Measurements from ENCODE around the gene GARS1. TPM values are rescaled to one million over a fixed set of nuclear protein-coding genes. Genes with fewer than 3 reads are reported as not detected.
"Not testable (repeated sequence)": the region's sequence is repeated elsewhere in the genome, so short reads cannot be mapped to it uniquely, and the experiment has no call there.

Gene GARS1
- total RNA-seq, 1 experiment from 2014 or later: 219 TPM

DNA sequence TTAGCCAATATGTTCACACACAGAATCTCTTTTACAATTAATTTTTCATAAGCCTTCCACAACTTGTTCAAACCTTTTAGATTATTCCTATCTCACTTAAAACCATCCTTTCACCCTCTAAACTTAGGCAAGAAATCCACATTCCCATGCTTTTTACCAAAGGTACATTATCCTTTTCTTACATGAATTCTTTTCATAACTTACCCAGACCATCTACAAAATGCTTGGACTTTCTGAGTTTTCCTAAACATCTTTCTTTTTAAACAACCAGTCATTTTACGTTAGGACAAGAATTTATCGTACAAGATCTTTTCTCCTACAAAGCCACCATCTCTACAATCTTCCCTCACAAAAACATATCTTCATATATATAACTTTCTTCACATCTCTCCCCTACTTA, 18.8 kb upstream of the GARS1 start:
- peak; percentile 15 for DNase-seq (ENCODE audit: low read depth)

DNA sequence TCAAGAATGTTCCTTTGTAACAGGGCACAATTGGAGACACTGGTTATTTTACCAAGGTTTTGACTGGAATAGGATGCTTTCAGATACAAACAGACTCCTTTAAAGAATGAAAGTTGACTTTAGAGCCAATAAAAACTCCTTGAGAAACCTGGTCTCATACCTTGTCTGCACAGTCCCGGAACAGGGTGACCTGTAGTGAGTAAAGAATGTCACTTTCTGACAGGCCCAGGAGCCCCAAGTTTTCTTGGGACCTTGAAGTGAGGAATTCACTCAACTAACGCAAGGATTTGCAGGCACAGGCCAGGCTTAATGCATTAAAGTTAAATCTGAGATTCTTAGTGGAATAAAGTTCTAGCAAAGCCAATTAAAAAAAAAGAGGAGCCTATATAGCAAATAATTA, 11.5 kb upstream of the GARS1 start:
- no peak for DNase-seq (ENCODE audit: low read depth)

DNA sequence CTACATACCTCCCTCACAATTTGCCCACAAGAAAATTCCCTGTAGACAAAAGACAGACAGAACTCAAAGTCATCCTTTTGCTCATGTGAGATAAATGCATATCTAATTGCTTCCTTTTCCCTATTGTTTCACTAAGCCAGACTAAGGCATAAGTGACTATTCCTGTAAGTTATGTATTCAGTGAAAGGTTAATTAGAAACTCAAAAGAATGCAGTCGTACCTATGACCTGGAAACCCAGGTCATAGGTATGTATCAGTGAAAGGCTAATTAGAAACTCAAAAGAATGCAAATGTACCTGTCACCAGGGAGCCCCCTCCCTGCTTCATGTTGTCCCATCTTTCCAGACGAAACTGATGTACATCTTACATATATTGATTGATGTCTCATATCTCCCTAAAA, 10.3 kb upstream of the GARS1 start:
- DNase-seq (ENCODE audit: low read depth): no peak

DNA sequence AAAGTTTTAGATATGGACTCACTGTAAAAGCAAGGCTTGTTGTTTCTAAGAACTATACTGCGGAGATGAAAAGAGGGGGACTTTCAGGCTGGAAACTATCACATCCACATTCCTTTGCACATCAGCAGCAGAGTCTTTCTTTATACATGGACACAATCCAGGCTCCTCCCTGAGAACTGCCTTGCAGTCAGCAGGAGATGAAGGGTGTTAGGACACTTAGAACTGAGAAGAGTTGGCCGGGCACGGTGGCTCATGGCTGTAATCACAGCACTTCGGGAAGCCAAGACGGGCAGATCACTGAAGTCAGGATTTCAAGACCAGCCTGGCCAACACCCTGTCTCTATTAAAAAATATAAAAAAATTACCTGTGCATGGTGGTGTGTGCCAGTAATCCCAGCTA, 9.7 kb upstream of the GARS1 start:
- DNase-seq (ENCODE audit: low read depth): no peak

DNA sequence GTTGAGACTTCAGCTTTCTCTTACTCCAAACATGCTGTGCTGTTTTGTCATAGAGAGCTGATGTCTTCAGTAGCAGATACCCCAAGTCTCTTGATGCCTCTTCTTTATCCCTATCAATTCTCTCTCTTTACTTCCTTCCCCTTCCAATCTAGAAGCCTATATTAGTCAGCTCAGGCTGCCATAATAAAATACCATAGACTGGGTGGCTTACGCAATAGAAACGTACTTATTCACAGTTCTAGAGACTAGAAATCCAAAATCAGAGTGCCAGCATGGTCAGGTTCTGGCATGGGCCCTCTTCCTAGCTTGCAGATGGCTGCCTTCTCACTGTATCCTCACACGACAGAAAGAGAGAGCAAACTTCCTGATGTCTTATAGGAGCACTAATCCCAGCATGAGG, 9.0 kb upstream of the GARS1 start:
- DNase-seq (ENCODE audit: low read depth): no peak

DNA sequence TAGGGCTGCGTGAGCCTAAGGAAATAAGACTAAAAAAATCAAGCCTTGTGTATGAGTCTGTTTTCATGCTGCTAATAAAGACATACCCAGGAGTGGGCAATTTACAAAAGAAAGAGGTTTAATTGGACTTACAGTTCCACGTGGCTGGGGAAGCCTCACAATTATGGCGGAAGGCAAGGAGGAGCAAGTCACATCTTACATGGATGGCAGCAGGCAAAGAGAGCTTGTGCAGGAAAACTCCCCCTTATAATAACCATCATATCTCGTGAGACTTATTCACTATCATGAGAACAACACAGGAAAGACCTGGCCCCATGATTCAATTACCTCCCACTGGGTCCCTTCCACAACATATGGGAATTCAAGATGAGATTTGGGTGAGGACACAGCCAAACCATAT, 7.1 kb upstream of the GARS1 start:
- DNase-seq (ENCODE audit: low read depth): not testable (repeated sequence)

DNA sequence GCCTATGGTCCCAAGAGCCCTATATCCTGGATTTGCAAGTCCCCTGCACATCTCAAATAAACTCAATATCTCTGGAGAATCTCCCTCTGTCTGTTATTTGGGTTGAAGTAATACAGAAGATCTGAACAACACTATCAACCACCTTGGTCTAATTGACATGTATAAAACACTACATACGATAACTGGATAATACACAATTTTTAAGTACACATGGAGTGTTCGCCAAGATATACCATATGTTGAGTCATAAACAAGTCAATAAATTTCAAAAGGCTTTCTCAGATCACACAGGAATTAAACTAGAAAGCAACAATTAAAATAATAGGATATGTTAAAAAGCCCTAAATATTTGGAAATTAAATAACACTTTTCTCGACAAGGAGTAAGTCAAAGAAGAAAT, 5.6 kb upstream of the GARS1 start:
- no peak for DNase-seq (ENCODE audit: low read depth)

DNA sequence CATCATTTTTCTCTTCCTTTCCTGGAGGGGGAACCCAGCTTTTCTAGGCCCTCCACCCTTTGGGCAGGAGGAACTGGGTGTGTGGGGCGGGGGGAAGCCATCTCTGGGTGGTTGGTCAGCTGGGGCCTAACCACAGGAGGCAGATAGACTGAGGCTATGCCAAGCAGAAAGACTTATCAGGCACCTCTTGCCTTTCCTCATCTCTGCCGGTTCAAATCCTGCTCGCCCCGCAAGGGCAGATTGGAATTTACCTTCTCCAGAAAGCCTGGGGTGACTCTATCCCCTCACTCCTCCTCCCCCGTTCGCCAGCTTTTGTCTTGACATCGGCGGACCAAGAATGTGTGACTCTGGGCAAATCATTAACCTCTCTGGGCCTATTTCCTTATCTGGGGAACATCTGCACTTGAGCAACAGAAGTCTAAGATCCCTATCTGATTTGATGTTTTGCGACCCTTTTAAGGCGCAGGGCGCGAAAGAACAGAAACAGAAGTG, 584 bp upstream of the GARS1 start:
- peak; percentile 47 for DNase-seq (ENCODE audit: low read depth)

DNA sequence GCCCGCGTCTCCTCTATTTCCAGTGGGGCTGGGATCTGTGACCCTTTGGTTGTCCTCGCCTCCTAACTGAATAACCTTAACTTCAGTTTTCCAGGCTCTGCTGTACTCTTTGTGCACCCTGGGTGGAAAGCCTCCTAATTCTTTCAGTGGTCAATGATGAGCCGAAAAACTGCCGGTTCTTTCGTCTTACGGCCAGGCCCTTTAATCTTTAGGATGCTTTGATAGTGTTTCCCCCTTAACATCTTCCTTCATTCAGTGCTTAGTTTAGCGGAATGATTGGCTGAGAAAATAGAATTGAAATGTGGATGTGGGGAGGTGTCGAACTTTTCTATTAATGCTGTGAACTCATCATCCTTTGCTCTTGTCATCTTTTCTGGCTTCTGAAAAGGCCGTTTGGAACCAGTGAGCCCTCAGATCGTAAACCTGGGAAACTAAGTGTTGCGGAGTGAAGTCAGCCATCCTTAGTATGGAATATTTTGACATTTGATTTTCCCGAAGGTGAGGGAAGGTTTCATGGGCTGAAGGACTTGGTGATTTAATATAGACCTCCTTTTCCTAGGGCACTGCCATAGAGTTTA, 847 bp downstream of the GARS1 start:
- DNase-seq (ENCODE audit: low read depth): peak; percentile 39

DNA sequence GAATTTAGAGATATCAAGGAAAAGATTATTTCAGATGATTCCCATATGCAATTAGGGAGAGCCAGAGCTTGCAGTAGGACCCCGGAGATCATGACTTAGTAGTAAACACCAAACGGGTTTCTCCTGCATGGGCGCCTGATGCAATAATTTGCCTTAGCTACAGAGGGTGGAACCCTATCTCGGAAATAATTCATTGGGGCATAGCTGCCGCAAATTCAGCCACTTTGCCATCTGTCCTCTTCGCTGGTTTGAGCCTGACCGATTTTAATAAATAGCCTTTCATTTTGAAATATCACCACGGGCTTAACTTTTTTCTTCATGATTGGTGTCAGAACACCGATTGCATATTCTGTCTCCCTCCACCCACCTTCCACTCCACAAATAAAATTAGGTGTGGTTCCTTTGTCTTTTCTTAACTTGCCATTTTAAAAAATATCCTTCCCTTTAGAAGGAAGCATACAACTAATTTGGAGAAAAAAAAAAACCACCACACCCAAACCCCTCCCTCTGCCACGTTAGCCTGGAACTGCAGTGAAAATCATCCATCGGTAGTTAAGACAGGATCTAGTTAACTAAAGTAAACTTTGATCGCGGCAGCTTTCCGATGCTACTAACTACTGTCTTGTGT, 1.4 kb downstream of the GARS1 start:
- DNase-seq (ENCODE audit: low read depth): peak; percentile 46

DNA sequence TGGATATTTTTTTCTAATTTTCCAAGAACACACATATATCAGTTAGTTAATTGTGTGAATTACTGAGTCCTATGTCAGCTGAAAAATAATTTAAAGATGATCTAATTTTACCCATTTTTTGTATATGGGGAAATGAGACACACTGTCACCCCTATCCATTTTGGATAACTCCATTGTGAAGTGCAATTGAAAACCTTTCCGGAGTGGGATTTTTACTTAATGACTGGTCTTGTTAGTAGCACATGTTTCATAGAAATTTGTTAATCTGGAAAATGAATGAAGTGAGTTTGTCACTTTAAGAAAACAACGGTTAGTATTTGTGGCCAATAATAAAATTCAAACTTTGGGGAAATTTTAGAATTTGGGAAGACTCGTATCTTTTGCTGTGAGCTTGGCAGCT, 2.0 kb downstream of the GARS1 start:
- DNase-seq (ENCODE audit: low read depth): peak; percentile 32

DNA sequence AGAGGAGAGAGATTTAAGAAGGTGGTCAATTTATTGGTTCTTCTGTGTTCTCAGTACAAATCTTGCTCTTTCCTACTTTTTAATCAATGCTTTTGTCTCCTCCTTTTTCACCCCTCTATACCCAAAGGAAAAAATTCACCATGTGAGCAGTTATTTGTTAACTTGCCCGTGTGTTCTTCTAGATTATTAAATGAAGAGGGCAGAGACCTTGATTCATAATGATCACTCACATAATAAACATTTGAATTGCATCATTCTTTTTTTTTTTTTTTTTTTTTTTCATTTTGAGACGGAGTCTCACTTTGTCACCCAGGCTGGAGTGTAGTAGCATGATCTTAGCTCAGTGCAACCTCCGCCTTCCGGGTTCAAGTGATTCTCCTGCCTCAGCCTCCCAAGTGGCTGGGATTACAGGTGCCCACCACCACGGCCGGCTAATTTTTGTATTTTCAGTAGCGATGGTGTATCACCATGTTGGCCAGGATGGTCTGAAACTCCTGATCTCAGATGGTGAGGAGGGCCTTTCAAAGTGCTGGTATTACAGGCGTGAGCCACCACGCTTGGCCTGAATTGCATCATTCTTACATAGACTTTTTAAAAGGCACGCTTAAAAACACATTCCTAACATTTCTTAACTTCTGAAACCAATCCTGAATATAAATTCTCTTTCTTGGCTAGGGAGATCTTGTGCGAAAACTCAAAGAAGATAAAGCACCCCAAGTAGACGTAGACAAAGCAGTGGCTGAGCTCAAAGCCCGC, 3.6 kb downstream of the GARS1 start:
- no peak for DNase-seq (ENCODE audit: low read depth)

DNA sequence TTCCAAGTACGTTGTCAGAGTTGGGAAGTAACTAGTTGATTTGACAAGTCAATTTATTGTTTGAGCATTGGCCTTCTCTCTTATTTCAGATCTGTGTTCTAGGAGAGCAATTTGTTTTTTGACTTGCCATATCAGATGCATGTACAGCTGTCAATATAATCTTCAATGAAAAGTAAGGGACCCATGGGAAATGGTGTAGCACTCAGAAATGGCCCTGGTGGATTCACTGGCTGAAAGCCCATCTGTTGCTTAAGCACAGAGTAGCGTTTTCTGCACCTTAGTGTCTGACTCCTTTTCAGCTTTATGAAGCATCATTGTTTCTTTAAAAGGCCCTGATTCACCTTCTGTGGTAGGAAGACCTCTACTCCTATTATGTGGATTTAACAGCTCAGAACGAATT, 10.2 kb downstream of the GARS1 start:
- no peak for DNase-seq (ENCODE audit: low read depth)

DNA sequence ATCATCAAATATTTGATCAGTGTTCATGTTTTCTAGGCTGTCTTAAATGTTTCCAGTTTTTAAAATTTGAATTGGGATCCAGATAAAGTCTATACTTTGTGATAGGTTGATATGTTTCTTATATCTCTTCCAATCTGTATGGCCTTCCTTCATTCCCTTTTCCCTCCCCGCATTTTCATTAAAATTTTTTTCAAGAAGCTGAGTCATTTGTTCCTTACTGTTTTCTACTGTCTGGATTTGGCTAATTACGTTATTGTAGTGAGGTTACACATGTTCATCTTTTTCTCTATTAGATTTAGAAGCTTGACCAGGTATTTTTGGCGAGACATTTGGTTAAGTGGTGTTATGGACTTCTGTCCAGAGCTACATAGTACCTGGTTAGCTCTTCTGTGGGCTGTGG, 11.2 kb downstream of the GARS1 start:
- DNase-seq (ENCODE audit: low read depth): no peak

DNA sequence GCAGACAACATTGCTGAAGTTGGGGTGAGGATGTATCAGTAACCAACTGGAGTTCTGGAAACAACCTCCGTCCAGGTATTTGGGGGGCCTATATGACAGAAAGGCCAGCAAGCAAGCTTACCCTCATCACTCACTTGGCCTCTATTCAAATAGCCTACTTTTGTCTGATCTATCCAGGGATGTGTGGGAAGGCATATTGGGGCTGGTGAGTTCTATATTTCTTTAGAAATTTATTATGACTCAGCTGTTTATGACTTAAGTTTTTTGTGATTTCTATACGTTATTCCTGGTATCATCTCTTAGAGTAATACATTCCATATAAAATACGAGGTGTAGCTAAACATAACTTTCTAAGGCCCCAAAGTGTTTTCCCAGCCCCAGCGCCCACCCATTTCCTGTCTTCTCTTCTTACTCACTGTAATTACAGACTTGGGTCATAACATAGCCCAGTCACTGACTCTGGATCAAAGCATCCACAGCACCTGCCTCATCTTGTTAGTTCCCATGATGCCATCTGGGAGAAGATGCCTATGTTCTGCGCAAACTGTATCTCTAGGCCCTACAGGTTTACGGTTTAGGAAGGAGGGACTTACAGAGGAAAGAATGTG, 18.1 kb downstream of the GARS1 start:
- DNase-seq (ENCODE audit: low read depth): no peak

DNA sequence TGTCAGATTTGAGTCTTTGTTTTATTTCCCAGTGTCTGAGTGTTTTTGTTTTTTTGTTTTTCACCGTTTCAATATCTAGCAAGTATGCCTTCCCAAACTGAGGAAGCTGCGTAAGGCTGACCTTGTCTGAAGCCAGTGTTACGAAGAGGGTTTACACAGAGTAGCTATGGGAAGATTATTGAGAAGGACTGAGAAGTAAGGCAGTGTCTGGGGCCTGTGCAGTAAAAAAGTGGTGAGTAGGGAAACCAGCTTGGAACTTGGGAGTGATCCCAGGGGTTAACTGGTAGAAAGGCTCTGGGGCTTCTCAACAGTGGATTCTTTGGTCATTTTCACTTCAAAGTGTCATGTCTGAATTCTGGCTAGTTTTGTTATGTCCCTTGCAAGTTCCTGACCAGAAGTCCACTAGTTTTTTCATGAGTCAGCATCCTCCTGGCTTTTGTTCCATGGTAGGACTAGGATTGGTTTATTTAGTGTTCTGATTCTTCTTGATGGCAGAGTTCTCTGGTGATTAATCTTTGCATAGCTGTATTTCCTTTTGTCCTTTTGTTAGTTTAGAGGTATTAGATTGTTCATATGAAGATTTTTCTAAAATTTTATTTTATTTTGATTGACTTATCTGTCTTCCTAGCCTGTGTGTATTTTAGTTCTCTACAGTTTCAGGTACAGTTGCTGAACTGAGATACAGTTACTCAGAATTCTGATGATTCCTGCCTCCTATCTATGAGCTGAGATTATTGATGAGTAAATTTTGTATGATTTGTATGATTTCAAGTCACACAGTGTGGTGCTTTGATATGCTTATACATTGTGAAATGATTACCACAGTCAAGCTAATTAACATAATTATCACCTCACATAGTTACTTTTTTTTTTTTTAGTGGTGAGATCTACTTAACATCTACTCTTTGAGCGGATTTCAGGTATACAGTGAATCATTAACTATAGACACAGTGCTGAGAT, 19.0 kb downstream of the GARS1 start:
- no peak for DNase-seq (ENCODE audit: low read depth)

DNA sequence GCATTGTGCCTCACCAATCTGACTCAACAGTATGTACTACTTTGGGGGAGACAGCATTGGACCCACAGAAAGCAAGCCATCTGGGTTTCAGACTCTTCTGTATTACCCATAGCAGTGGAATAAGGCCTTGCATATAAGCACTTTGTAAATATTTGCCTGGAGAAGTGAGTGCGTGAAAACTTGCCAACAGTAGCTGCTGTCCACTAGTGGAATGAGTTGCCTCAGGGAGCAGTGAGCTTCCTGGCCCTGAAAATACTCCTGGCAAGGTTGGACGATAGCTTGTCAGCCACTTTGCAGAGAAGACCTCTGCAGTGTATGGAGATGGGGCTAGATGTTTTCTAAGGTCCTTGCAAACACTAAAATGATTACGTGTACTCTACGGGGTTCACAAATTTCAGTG, 21.6 kb downstream of the GARS1 start:
- DNase-seq (ENCODE audit: low read depth): no peak

DNA sequence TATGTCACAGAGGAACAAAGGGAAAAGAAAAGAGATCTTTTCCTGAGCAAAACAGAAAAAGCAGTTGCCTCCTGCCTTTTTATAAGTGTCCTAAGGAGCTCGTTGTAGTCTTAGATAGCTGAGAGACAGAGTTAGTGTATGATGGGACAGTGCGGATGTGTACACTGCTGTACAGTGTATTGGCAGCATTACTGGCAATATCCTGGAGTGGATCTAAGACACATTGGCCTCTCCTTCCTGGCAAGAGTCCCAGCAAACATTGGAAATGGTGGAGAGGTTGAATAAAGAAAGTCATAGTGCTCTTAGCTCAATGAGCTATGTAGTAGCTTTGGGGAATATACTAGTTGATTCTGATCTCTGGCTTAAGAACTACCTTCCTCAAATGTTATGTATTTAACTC, 22.7 kb downstream of the GARS1 start:
- no peak for DNase-seq (ENCODE audit: low read depth)

DNA sequence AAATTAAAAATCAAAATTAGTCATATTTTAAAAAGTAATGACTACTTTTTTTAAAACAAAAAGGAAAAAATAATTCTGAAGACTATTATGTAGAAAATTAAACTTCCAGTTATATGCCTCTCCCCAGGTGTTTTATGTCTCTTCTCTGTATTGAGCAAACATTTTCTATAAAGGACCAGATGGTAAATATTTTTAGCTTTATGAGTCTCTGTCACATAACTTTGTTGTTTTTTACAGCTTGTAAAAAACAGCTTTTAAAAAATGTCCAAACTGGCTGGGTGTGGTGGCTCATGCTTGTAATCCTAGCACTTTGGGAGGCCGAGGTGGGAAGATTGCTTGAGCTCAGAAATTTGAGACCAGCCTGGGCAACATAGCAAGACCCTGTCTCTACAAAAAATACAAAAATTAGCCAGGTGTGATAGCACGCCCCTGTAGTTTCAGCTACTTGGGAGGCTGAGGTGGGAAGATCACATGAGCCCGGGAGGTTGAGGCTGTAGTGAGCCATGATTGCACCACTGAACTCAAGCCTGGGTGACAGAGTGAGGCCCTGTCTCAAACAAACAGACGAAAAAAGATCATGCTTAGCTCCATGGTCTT, 23.5 kb downstream of the GARS1 start:
- DNase-seq (ENCODE audit: low read depth): no peak

DNA sequence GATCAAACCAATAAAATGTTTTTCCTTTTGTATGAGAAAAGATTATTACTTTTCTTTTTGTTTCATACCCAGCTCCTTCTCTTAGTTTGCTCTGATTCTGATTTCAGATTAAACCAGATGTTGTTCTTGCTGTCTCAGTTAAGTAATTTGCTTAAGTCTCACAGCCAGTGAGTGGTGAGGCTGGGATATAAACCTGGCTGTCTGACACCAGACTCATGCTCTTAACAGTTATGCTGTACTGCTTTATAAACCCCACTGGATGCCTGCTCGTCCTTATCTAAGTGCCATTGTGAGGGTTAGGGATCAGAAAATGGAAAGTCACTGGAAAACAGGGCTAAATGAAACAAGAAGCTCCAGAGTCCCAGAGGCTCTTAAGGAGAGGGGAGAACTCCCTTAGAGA, 24.3 kb downstream of the GARS1 start:
- DNase-seq (ENCODE audit: low read depth): no peak

DNA sequence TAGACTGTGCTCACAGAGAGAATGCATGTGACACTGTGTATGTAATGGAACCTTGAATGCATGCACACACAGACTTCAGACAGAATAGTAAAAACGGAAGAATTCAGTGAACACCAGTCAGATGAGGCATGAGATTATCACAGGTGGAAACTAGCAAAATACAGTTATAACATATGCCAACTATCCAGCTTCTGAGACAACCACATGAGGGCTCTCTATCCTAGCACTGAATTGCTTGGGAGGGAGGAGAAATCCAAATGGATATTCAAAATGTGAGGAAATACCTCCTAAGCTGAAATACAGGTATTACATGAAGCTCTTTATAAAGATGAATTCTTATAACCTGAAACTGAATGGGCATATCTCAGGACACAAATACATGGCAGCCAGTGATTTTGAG, 30.6 kb downstream of the GARS1 start:
- no peak for DNase-seq (ENCODE audit: low read depth)

All from RPMI7951 (cell line).